Activated CD4-positive, CD25-positive, alpha-beta regulatory T cell (primary cell): ENCODE measurements around the gene PNMA6F.

Source experiments
- DNase-seq, 4 experiments: peaks; one replicate each; lab custom pipeline; 2025; lab: John Stamatoyannopoulos, UW

PNMA6F gene

DNA sequence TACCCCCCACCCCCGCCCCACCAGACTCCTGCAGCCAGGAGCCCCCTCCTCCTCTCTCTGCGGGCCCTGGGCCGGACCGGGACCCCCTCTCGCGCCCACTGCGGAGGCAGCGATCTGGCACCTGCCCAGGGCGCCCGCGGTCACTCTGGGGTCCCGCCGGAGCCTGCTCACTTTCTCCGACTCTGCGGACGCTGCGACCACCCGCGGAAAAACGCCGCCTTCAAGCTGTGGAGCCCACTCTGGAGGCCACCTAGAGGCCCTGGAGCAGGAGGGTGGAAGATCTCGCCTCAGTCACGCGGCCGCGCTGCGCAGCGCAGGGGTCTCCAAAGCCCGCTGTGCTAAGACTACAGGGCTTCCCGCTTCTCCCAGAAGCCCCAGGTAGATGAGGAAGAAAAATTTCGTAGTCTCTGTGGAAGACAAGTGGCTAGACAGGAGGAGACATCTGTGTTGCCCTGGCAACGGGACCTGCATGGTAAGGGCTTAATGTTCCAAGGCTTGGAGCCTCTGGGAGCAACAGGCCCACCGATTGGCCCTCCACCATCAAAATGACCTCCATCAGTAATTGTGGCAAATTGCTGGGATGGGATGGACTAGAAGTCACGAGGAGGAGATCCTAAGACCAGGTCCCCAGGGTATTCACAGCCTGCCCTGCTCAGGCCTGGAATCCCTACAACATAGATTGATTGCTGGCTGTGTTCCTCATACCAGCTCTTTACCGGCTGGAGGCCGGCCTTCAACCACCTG lies at the start of gene PNMA6F:
PNMA6F (minus strand) TSS at position 387 of the 744 bp plus-strand sequence. CDS start 1,093 bp downstream, outside the sequence.
- DNase-seq: no peak

- DNase-seq: no peak
Measured at GRCh38 chrX:153371256-153371655, 49.7 kb upstream of the PNMA6F start.

GRCh38 chrX:153370293-153371055 lies 48.9 kb upstream of the PNMA6F start:
- no peak for DNase-seq

- no peak for DNase-seq
Measured at GRCh38 chrX:153366878-153367538, 45.4 kb upstream of the PNMA6F start.

DNA sequence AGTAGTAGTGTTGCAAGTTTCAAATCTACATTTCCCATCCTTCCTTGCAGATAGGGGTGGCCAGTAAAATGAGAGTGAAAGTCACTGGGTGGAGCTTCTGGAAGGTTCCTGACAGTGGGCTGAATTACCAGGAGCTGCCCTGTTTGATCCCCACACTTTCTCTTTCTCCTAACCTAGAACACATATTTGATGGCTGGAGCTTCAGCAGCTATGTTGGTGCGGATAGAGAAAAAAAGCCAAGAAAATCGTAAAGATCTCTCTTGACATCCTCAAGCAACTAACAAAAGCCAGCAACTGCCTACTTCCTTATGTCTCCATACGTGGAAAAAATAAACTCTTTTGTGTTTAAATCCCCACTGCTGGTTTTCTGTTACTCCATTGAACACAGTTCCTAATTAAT lies 44.6 kb upstream of the PNMA6F start:
- no peak for DNase-seq

DNA sequence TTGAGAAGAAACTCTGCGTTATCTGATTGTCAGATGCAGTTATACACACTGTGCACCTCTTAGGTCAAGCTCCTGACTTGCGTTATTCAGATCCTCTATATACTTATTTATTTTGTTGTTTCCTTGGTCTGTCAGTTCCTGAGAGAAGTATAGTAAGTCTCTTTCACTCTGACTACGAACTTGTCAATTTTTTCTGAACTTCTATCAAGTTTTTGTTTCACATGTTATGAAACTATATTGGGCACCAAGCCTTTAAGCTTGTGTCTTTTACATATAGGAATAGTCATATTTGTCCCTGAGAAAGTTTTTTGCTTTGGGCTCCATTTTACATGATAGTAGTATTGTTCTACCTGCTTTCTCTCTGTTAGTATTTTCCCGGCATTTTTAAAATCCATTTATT lies 44.1 kb upstream of the PNMA6F start:
- no peak for DNase-seq

DNA sequence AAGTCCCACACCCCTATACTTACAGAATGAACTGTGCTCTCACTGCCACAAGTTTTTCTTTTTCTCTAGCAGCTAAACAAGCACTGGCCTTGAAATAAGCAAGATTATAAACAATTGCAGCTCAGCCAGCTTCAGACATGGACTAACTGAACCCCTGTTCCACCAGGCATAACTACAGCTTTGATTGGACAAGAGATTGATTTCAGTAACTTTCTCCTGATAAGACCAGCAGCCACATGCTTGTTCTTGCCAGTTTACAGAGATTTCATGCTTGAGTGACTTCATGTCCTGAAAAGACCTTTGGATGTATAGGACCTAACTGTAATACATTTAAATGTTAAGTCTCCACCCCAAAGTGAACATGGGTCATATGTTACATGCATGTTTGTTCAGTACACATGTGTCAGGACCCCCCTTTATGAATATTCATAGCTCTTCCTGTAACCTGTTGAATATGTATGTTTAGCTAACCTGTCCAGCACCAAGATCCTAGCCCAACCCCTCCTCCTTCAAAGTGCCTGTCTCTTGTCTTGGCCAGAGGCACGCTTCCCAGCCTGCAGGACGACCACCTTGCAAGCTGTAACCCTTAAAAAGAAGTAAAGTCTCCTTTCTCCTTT lies 40.3 kb upstream of the PNMA6F start:
- no peak for DNase-seq

- DNase-seq: no peak
Measured at GRCh38 chrX:153357877-153358276, 36.3 kb upstream of the PNMA6F start.

GRCh38 chrX:153353416-153353815 lies 31.8 kb upstream of the PNMA6F start:
- no peak for DNase-seq

GRCh38 chrX:153352858-153353257 lies 31.3 kb upstream of the PNMA6F start:
- no peak for DNase-seq

GRCh38 chrX:153351981-153352380 lies 30.4 kb upstream of the PNMA6F start:
- DNase-seq: no peak

GRCh38 chrX:153349952-153350351 lies 28.4 kb upstream of the PNMA6F start:
- no peak for DNase-seq

DNA sequence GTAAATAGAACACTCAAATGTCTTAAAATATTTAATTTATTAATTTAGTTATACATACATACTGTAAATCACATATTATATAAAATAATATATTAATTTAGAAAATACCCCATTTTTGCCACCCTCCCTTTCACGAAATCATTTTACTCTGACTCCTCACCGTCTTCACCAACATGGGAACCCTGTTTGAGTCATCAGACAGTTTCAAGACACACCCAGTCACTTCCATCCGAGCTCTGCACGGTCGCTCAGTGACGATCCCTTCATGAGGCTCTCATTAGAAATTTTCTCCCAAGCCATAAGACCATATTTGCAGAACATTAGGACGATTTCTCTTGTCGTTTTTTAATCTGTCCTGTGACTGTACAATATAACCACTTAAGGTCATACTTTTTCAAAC lies 26.9 kb upstream of the PNMA6F start:
- no peak for DNase-seq

GRCh38 chrX:153347530-153347929 lies 26.0 kb upstream of the PNMA6F start:
- DNase-seq: no peak

- DNase-seq: no peak
Measured at GRCh38 chrX:153343674-153344073, 22.1 kb upstream of the PNMA6F start.

DNA sequence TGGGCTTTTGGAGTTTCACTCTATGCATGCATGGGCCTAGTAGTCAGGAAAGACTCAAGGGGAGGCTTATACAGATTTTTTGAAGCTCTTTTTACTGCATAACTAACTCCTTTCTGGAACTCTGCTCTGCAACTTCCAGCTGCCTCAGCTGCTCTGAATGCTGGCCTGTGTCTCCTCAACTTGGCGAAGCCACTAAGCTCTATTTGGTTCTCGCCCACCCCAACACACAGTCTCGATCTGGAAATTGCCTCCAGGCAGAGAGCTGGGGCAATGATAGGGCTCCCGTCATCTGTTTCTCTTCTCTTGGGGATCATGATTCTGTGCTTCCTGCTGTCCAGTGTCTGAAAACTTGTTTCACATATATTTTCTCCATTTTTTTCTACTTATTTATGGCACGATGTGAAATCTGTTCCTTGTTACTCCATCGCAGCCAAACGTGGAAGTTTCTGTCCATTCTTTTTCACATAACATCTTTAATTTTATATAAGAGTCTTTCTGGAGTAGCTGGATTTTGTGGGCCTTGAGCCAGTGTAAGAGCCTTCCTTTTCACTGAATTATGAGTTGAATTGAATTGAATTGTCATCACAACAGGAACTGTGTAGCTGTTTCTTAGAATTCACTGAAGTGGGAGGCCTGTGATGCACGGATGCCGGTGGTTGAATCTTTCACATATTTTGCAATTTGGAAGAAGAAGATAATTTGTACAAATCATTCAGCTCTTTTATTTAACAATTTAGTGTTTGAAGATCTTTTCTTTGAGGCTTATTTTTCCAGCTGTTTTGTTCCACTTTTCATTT lies 21.4 kb upstream of the PNMA6F start:
- DNase-seq: no peak

GRCh38 chrX:153340111-153340510 lies 18.5 kb upstream of the PNMA6F start:
- no peak for DNase-seq

DNA sequence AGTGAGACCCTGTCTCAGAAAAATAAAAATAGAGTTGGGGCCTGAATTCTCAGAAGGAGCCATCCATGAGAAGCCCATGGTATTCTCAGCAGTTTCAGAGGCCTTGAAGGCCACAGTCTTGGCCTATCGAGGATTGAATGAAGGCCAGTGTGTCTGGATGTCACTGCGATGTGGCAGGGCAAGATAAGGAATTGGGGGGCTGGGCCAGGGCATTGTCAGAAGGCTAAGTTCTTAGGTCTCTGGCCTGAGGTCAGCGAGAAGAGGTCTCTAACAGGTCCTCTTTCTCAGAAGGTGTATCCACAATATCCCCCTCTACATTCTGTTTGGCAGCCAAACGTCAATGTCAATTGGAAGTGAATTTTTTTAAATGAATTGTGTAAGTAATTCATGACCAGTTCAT lies 18.1 kb upstream of the PNMA6F start:
- no peak for DNase-seq

DNA sequence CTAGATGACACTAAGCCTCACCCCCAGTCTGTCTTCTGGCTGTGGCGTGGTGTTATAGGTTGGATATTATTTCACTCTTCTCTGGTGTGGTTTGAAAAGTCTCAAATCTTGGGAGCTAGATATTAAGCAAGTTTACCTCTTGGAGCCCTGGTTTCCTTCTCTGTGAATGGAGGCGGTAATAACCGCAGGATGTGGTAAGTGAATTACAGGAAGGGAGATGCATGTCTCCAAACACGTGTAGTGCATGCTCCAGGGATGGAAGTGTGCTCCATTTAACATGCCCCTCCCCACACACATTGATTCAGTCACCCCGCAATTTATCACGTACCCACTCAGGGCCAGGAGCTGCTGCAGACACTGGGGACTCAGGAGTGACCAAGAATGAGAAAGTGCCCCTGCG lies 17.3 kb upstream of the PNMA6F start:
- DNase-seq: no peak

- DNase-seq: no peak
Measured at GRCh38 chrX:153336988-153337387, 15.4 kb upstream of the PNMA6F start.

- no peak for DNase-seq
Measured at GRCh38 chrX:153336121-153336894, 14.7 kb upstream of the PNMA6F start.
